LNCaP clone FGC (cell line): ENCODE data around the gene ZNF415.
"Not testable (repeated sequence)": the region's sequence is repeated elsewhere in the genome, so short reads cannot be mapped to it uniquely, and the experiment has no call there.

ENCODE experiments used
- DNase-seq: peaks from one replicate; pipeline ENCODE4 v3.0.0-alpha.2; 2011; ENCODE audit warnings: low read depth
- H3K4me3 ChIP-seq: 2 replicates; pipeline ENCODE4 v1.5.1; 2011; ENCODE audit warnings: mild to moderate bottlenecking, low read depth, low read length, control low read depth
- TF ChIP-seq, protein P1 (sequence below): IDR thresholded peaks from 2 replicates; pipeline ENCODE4 v1.5.1; 2012; ENCODE audit warnings: mild to moderate bottlenecking; ENCODE audit not compliant: control insufficient read depth, insufficient read depth; ENCODE audit errors: extremely low read depth

The ZNF415 gene

DNA sequence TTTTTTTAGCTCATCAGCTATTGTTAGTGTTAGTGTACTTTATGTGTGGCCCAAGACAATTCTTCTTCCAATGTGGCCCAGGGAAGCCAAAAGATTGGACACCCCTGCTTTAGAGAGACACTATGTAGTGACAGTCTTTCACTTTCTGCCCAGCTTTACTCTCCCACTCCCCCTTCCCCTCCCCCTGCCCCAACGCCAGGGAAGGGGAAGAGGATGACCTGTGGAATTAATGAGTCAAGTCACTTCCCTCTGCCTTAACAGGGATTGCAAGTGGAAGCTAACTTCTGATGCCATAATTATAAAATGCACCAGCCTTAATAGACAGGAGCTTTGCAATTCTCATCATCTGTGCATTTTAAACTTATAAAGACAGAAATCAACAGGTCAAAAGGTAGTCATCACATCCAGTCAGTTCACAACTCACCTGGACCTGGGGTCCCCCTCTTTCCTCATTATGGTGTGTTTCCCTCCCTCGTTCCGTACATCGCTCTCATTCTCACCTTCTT is 1.6 kb downstream of the ZNF415 start:
- no peak overlapping the region; the same call in 1 of the 2 replicates for H3K4me3 ChIP-seq
- no peak for DNase-seq
- TF ChIP-seq, protein P1, sequence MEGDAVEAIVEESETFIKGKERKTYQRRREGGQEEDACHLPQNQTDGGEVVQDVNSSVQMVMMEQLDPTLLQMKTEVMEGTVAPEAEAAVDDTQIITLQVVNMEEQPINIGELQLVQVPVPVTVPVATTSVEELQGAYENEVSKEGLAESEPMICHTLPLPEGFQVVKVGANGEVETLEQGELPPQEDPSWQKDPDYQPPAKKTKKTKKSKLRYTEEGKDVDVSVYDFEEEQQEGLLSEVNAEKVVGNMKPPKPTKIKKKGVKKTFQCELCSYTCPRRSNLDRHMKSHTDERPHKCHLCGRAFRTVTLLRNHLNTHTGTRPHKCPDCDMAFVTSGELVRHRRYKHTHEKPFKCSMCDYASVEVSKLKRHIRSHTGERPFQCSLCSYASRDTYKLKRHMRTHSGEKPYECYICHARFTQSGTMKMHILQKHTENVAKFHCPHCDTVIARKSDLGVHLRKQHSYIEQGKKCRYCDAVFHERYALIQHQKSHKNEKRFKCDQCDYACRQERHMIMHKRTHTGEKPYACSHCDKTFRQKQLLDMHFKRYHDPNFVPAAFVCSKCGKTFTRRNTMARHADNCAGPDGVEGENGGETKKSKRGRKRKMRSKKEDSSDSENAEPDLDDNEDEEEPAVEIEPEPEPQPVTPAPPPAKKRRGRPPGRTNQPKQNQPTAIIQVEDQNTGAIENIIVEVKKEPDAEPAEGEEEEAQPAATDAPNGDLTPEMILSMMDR, result no peak

DNA sequence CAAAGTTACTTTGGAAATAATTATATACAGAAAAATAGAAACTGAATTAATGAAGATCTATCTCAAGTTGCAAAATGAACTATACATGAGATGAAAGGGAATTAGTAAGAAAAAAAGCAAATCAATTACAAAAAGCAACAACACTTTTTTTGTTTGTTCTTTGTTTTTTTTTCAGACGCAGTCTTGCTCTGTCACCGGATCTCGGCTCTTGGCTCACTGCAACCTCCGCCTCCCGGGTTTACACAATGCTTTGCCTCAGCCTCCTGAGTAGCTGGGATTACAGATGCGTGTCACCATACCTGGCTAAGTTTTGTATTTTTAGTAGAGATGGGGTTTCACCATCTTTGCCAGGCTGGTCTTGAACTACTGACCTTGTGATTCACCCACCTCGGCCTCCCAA is 2.2 kb downstream of the ZNF415 start:
- H3K4me3 ChIP-seq, result no peak overlapping the region
- TF ChIP-seq, protein P1, result no peak
- DNase-seq, result no peak

DNA sequence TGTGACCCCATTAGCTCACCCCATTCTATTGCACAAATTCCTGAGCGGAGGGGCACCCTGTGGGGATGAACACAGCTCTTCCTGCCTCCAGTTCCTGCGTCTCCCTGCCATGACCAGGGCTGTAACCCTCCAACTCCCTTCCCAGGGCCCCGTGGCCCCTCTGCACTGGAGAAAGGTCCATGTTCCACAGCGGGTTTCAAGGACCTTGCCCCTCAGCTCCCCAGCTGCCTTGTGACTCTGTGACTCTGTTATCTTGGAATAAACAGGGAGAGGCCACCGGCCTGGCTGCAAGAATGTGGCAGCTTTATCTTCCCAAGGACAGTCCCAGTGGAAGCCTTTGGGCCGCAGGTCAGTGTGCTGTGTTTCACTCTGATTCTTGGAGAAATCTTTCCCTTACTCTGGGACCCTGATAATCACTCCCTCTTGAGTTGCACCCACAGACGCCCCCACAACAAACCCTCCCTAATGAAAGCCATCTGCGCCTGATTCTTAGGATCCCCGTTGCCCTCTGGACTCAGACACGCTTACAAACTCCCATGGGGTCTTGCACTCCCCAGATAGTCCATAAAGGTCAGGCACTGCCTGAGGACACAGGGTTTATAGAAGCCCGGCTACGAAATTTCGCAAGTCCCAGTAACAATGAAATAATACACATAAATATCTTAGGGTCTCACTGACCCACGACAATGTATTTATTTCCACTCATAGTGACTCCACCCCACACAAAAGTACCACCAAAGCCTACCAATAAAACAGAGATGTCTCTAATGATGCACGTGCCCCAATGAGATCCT is 5.8 kb downstream of the ZNF415 start:
- not testable (repeated sequence) for H3K4me3 ChIP-seq, DNase-seq

DNA sequence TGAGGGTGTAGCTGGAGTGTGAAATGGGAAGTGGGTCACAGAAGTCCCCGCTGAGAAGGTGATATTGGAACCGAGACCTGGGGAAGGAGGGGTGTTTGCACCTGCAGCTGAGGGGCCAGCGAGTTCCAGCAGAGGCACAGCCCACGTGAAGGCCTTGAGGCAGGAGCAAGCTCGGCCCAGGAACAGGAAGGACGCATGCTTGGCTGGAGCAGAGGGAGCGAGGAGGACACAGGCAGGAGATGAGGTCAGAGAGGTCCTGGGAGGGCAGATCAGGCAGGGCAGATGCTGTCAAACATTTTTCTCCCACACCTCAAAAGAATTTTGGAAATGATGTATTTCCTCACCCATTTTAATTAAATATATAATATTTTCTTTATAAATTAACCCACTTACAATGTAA is 9.3 kb downstream of the ZNF415 start:
- H3K4me3 ChIP-seq, result no peak overlapping the region
- TF ChIP-seq, protein P1, result no peak
- no peak for DNase-seq

DNA sequence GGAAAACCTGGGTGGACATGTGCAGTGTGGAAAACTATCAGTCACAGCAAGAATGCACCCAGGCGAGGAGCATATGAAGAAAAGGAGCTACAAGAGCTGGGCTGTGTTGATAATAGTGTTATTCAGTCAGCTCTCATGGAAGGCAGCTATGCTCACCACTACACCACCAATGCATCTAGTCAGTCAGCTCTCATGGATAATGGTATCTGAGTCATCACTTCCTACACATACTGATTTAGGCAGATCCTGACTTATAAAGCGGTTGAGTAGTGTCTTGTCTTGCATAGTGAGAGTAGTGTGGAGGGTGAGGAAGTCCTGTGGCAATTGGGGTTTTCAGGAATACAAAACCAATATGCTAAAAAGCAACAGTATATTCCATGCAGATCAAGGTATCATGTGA is 20.4 kb downstream of the ZNF415 start:
- DNase-seq, result no peak
- TF ChIP-seq, protein P1, result no peak
- no peak overlapping the region for H3K4me3 ChIP-seq

DNA sequence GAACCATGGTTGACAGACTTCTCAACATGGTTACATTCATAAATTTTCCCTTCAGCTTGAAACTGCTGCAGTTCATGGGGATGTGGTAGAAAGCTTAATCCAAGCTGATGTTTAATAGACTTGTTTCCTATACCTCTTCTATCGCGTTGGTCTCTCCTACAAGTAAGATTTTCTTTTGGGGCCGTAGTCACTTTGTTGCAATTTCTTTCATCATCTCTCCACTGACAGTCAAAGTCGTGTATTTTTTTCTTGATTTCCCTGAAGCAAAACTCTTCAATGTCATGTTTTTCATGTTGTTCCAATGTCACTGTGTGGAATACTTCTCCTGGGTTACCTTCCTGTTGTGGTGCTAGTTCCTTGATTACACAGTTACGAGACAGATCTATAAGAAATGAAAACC is 23.2 kb downstream of the ZNF415 start:
- TF ChIP-seq, protein P1, result no peak

DNA sequence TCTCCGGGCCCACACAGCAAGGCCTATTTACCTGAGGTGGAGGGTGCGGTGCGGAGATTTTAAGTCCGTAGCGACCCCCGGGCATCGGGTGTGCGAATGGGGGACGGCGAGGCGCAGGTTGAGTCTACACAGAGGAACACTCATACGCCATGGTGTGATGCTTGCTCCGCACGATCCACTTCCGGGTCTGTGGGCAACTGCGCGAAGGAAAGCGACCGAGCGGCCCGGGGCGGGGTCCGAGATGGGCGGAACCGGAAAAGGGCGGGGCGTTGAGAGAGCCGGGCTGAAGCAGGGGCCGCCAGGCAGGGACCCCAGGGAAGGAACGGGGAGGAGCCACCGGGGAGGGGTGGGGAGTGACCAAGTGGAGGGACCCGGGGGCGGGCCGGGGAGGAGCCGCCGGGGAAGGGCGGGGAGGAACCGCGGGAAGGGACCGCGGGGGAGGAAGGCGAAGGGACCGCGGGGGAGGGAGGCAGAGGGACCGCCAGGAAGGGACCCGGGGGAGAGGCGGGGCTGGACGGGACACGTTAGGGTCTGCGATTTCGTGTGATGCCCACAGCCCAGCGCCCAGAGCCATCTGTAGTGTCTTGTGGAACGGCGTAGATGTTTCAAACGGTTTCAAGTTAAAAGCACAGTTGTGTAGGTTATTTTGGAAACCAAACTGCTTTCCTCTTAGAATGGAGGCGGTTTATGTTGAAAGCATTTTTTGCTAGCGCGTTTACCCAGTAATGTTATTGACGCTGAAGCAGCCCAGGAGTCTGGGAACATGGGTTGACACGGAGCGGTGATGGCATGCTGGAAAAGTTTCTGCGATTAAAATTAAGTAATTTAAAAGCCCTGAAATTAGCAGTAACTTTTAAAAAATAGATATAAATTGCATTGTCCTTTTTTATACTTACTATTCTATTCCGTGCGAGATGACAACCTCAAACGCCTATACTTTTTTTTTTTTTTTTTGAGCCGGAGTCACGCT is 29.2 kb downstream of the ZNF415 start, which contains the start of gene ZNF160:
TSS of gene ZNF160 (minus strand) at position 189 of the 970 bp plus-strand sequence. CDS start 17,146 bp downstream, outside the sequence.
- peak; percentile 76 for DNase-seq

More for the DNA sequence above, 23.2 kb downstream of the ZNF415 start:
- no peak overlapping the region for H3K4me3 ChIP-seq
- DNase-seq, result no peak

More for the DNA sequence above, 29.2 kb downstream of the ZNF415 start, which contains the start of gene ZNF160:
- TF ChIP-seq, protein P1, result no peak
- H3K4me3 ChIP-seq, result peak within 1 kb of the TSS; percentile 97
